Panc1 (cell line): ENCODE measurements around the gene TMEM273. TPM values are rescaled to one million over a fixed set of nuclear protein-coding genes. Genes with fewer than 3 reads are reported as not detected.

Experiments used
- ATAC-seq: fragments of 200-7000 bp; cut with Tn5 transposase; 2 replicates; pipeline ENCODE4 v1.9.1; 2020; ENCODE audit warnings: mild to moderate bottlenecking, moderate library complexity
- BruUV-seq: library from RNA; stranded (reverse); fragments of 400-500 nt; replicated peaks from 2 replicates; lab custom pipeline; 2021; lab: Mats Ljungman, UMichigan
- CTCF ChIA-PET: fragments of 300-600 bp; sonication (Branson Sonifier 250); formaldehyde crosslinking; loops from one replicate; lab custom pipeline; 2022; ENCODE audit warnings: antibody characterized with exemption; lab: Charles Lee
- POLR2A ChIA-PET: fragments of 300-600 bp; sonication (Branson Sonifier 250); formaldehyde crosslinking; loops from one replicate; lab custom pipeline; 2022; ENCODE audit warnings: antibody characterized with exemption; lab: Charles Lee
- DNase-seq: peaks from one replicate; pipeline ENCODE4 v3.0.0-alpha.2; 2010; ENCODE audit warnings: low read depth, low spot score
- H3K27ac ChIP-seq: 2 replicates; pipeline ENCODE4 v1.5.1; 2011; ENCODE audit warnings: mild to moderate bottlenecking, low read length, inconsistent platforms
- H3K27me3 ChIP-seq: fragments of 200-500 bp; sonication (Bioruptor generic); 2 replicates; pipeline ENCODE4 v1.6.0; 2014; ENCODE audit warnings: low read length, inconsistent platforms; ENCODE audit not compliant: control insufficient read depth, insufficient read depth
- H3K36me3 ChIP-seq: fragments of 200-500 bp; sonication (Bioruptor generic); 2 replicates; pipeline ENCODE4 v1.5.1; 2014; ENCODE audit warnings: inconsistent platforms, mild to moderate bottlenecking, low read length, moderate library complexity; ENCODE audit not compliant: control insufficient read depth, insufficient read depth
- H3K4me1 ChIP-seq: 2 replicates; pipeline ENCODE4 v1.5.1; 2011; ENCODE audit warnings: inconsistent platforms, mild to moderate bottlenecking, low read length, moderate library complexity; ENCODE audit not compliant: control insufficient read depth, insufficient read depth
- H3K4me3 ChIP-seq, 2 experiments: 2 replicates each; pipeline ENCODE4 v1.5.1; 2011 to 2012; ENCODE audit warnings: low read depth in 2 of 2, low read length in 2 of 2, mild to moderate bottlenecking in 2 of 2, inconsistent platforms in 1 of 2, moderate library complexity in 1 of 2
- H3K9me3 ChIP-seq: fragments of 200-500 bp; sonication (Bioruptor generic); 2 replicates; pipeline ENCODE4 v1.5.1; 2014; ENCODE audit warnings: low read depth, mild to moderate bottlenecking, inconsistent platforms, low read length, moderate library complexity; ENCODE audit not compliant: control insufficient read depth, insufficient read depth
- CTCF ChIP-seq: fragments of 450-650 bp; IDR thresholded peaks from 2 replicates; pipeline ENCODE4 v1.5.1; 2017; ENCODE audit warnings: mild to moderate bottlenecking
- POLR2AphosphoS5 ChIP-seq: IDR thresholded peaks from 2 replicates; pipeline ENCODE4 v1.6.1; 2012; ENCODE audit warnings: mild to moderate bottlenecking, low read depth, low read length, moderate library complexity
- REST ChIP-seq, 2 experiments: IDR thresholded peaks; 2 replicates each; pipeline ENCODE4 v1.6.1; 2011 to 2012; ENCODE audit warnings: low read depth in 2 of 2, control low read depth in 1 of 2, low read length in 1 of 2, mild to moderate bottlenecking in 1 of 2, moderate library complexity in 1 of 2; ENCODE audit not compliant: insufficient read depth in 1 of 2
- SIN3A ChIP-seq: IDR thresholded peaks from 2 replicates; pipeline ENCODE4 v1.6.1; 2012; ENCODE audit warnings: low read depth, mild to moderate bottlenecking, low read length, moderate library complexity, borderline replicate concordance; ENCODE audit not compliant: insufficient read depth
- TCF7L2 ChIP-seq: IDR thresholded peaks from 2 replicates; pipeline ENCODE4 v1.6.1; 2011; ENCODE audit warnings: mild to moderate bottlenecking, low read depth, low read length, inconsistent platforms
- in situ Hi-C: cut with HindIII; loops from 2 replicates; pipeline ENCODE4 v1.10.0; 2016; ENCODE audit warnings: low sequenced_read_pairs, low pct_unique_long_range_greater_than_20kb
- intact Hi-C: fragments of 100-400 bp; cut with micrococcal nuclease; formaldehyde crosslinking; loops from one replicate; pipeline ENCODE4 v1.10.0; 2022; ENCODE audit not compliant: unreplicated experiment
- total RNA-seq: library from RNA; stranded (reverse); gene quantifications from one replicate; pipeline ENCODE4 v1.2.1, GENCODE V29; 2021; ENCODE audit not compliant: unreplicated experiment

Gene TMEM273
- total RNA-seq, 1 experiment from 2014 or later, result 0.23 TPM

GRCh38 chr10:49204119-49204518 is 15.9 kb upstream of the TMEM273 start:
- in situ Hi-C loops, result no loop called here
- Histone ChIP-seq H3K36me3 (no peaks in the 10 kb centered on the region; the same call in 1 of the 2 replicates), H3K27me3 (peaks cover 15% of the 10 kb centered on the region), H3K9me3 (no peaks in the 10 kb centered on the region), H3K27ac (no peak overlapping the region), H3K4me1 (no peaks in the 10 kb centered on the region), H3K4me3 (no peak overlapping the region)
- TF ChIP-seq REST (IDR thresholded peaks at IDR 0.05; ENCODE audit: insufficient read depth in 1 of 2, low read depth in 2 of 2, low read length in 1 of 2) (no peak), SIN3A (no peak), POLR2AphosphoS5 (no peak), CTCF (no peak), TCF7L2 (no peak)
- intact Hi-C loops, result no loop called here
- ATAC-seq (no peak), DNase-seq (no peak)
- ChIA-PET CTCF (no interaction called here), POLR2A (no interaction called here)
- no TSS peak for BruUV-seq

GRCh38 chr10:49202266-49202665 is 14.1 kb upstream of the TMEM273 start:
- TF ChIP-seq SIN3A (no peak), TCF7L2 (no peak), POLR2AphosphoS5 (no peak), REST (IDR thresholded peaks at IDR 0.05; ENCODE audit: insufficient read depth in 1 of 2, low read depth in 2 of 2, low read length in 1 of 2) (no peak), CTCF (no peak)
- ATAC-seq, result no peak
- no TSS peak for BruUV-seq
- intact Hi-C loops (no loop called here), in situ Hi-C loops (no loop called here)
- H3K4me3 ChIP-seq, result no peak overlapping the region
- no peaks in the 10 kb centered on the region for H3K9me3 ChIP-seq
- no peak overlapping the region for H3K27ac ChIP-seq
- no peaks in the 10 kb centered on the region; the same call in 1 of the 2 replicates for H3K36me3 ChIP-seq
- ChIA-PET POLR2A (no interaction called here), CTCF (no interaction called here)
- H3K27me3 ChIP-seq, result peaks cover 12% of the 10 kb centered on the region
- no peak for DNase-seq
- H3K4me1 ChIP-seq, result no peaks in the 10 kb centered on the region
